Spinal cord (tissue), 10 donors: Measurements from ENCODE around the gene CDHR3. TPM values are rescaled to one million over a fixed set of nuclear protein-coding genes. Genes with fewer than 3 reads are reported as not detected.
"Not testable (repeated sequence)": the region's sequence is repeated elsewhere in the genome, so short reads cannot be mapped to it uniquely, and the experiment has no call there.

ENCODE experiments used
- DNase-seq, 6 donors: peaks; one replicate each; pipeline versions ENCODE4 v3.0.0 to v3.0.0-alpha.2; 2013 to 2015; ENCODE audit warnings: low spot score in 6 of 6, low read depth in 4 of 6
- H3K27ac ChIP-seq: one replicate; pipeline ENCODE4 v1.5.1; 2013; ENCODE audit warnings: low read depth, low read length, control low read depth
- H3K27me3 ChIP-seq: one replicate; pipeline ENCODE4 v1.6.1; 2013; ENCODE audit warnings: low read length; ENCODE audit not compliant: control insufficient read depth, insufficient read depth
- H3K36me3 ChIP-seq: one replicate; pipeline ENCODE4 v1.6.1; 2013; ENCODE audit warnings: low read length; ENCODE audit not compliant: control insufficient read depth, insufficient read depth
- H3K4me1 ChIP-seq: one replicate; pipeline ENCODE4 v1.6.1; 2013; ENCODE audit warnings: low read length; ENCODE audit not compliant: control insufficient read depth, insufficient read depth
- H3K4me3 ChIP-seq: one replicate; pipeline ENCODE4 v1.5.1; 2013; ENCODE audit warnings: low read depth, low read length, control low read depth
- H3K9me3 ChIP-seq: one replicate; pipeline ENCODE4 v1.6.1; 2013; ENCODE audit warnings: low read length; ENCODE audit not compliant: control insufficient read depth, insufficient read depth
- WGBS: methylation state at CpG from one replicate; pipeline ENCODE4 v1.1.5; 2013; ENCODE audit warnings: missing lambda C conversion rate; ENCODE audit not compliant: insufficient coverage; 5-methylcytosine and 5-hydroxymethylcytosine counted together
- polyA plus RNA-seq, 2 donors: library from polyadenylated mRNA; unstranded; fragments of 120-200 nt; gene quantifications; one replicate each; pipeline ENCODE4 v1.2.1, GENCODE V29; 2013; ENCODE audit not compliant: insufficient read length in 2 of 2
- total RNA-seq, 2 donors: library from RNA; depleted of rRNA in 1 of 2; stranded (reverse); fragments of 120-200 nt in 1 of 2; fragments of >200 nt in 1 of 2; gene quantifications; one replicate each; pipeline versions ENCODE4 v1.2.3 to v1.2.4, GENCODE V29; 2013 to 2014
- donor health status: healthy.

Gene CDHR3
- total and polyA plus RNA-seq, 4 donors, result 9.0 to 27.3 (median 18.0) TPM

GRCh38 chr7:105955651-105956466 is 7.2 kb upstream of the CDHR3 start:
- not testable (repeated sequence) for H3K27ac ChIP-seq, H3K36me3 ChIP-seq, H3K4me1 ChIP-seq, DNase-seq, H3K4me3 ChIP-seq, H3K9me3 ChIP-seq, H3K27me3 ChIP-seq
- WGBS, result 93% methylated on average over 51 of the region's 52 CpGs

GRCh38 chr7:105958012-105958411 is 5.1 kb upstream of the CDHR3 start:
- Histone ChIP-seq H3K27ac (no peak overlapping the region), H3K27me3 (no peaks in the 10 kb centered on the region), H3K36me3 (no peaks in the 10 kb centered on the region), H3K4me1 (no peaks in the 10 kb centered on the region), H3K4me3 (no peak overlapping the region), H3K9me3 (peaks cover under 1% of the 10 kb centered on the region)
- DNase-seq, result peak in 1 of 6 donors; percentile 56
- WGBS, result 45% methylated on average over 2 of the region's 3 CpGs

GRCh38 chr7:105962353-105962752 is 711 bp upstream of the CDHR3 start:
- no peak for DNase-seq
- Histone ChIP-seq H3K4me3 (no peak overlapping the region), H3K27ac (no peak overlapping the region), H3K4me1 (no peaks in the 10 kb centered on the region), H3K9me3 (no peaks in the 10 kb centered on the region), H3K27me3 (no peaks in the 10 kb centered on the region), H3K36me3 (no peaks in the 10 kb centered on the region)
- WGBS, result 93% methylated on average over 4 of the region's 7 CpGs

GRCh38 chr7:105971845-105972244 is 8.8 kb downstream of the CDHR3 start:
- DNase-seq, result no peak

GRCh38 chr7:105972276-105972675 is 9.2 kb downstream of the CDHR3 start:
- WGBS, result no CpG with 5 or more reads among the region's 4 CpGs
- no peaks in the 10 kb centered on the region for H3K4me1 ChIP-seq
- no peak overlapping the region for H3K4me3 ChIP-seq
- no peaks in the 10 kb centered on the region for H3K36me3 ChIP-seq
- no peaks in the 10 kb centered on the region for H3K9me3 ChIP-seq
- H3K27me3 ChIP-seq, result no peaks in the 10 kb centered on the region
- DNase-seq, result no peak
- no peak overlapping the region for H3K27ac ChIP-seq

More at GRCh38 chr7:105971845-105972244, 8.8 kb downstream of the CDHR3 start:
- Histone ChIP-seq H3K4me3 (no peak overlapping the region), H3K27ac (no peak overlapping the region), H3K27me3 (no peaks in the 10 kb centered on the region), H3K36me3 (no peaks in the 10 kb centered on the region), H3K9me3 (no peaks in the 10 kb centered on the region), H3K4me1 (no peaks in the 10 kb centered on the region)
- 100% methylated on average over 2 of the region's 2 CpGs for WGBS

GRCh38 chr7:105974471-105974870 is 11.4 kb downstream of the CDHR3 start:
- peak in 1 of 6 donors; percentile 77 for DNase-seq
- 29% methylated on average over 4 of the region's 5 CpGs for WGBS
- Histone ChIP-seq H3K4me3 (no peak overlapping the region), H3K36me3 (no peaks in the 10 kb centered on the region), H3K4me1 (no peaks in the 10 kb centered on the region), H3K27ac (no peak overlapping the region), H3K9me3 (no peaks in the 10 kb centered on the region), H3K27me3 (no peaks in the 10 kb centered on the region)

GRCh38 chr7:105975770-105976417 is 12.8 kb downstream of the CDHR3 start:
- WGBS, result 84% methylated on average over 5 of the region's 8 CpGs
- H3K9me3 ChIP-seq, result no peaks in the 10 kb centered on the region
- no peak for DNase-seq
- H3K4me1 ChIP-seq, result no peaks in the 10 kb centered on the region
- H3K27me3 ChIP-seq, result no peaks in the 10 kb centered on the region
- no peaks in the 10 kb centered on the region for H3K36me3 ChIP-seq
- H3K27ac ChIP-seq, result no peak overlapping the region
- H3K4me3 ChIP-seq, result no peak overlapping the region

GRCh38 chr7:105976868-105977267 is 13.8 kb downstream of the CDHR3 start:
- Histone ChIP-seq H3K4me3 (no peak overlapping the region), H3K27ac (no peak overlapping the region), H3K36me3 (no peaks in the 10 kb centered on the region), H3K27me3 (no peaks in the 10 kb centered on the region), H3K9me3 (no peaks in the 10 kb centered on the region), H3K4me1 (no peaks in the 10 kb centered on the region)
- no peak for DNase-seq
- 83% methylated on average over 1 of the region's 4 CpGs for WGBS

GRCh38 chr7:105978035-105978434 is 15.0 kb downstream of the CDHR3 start:
- Histone ChIP-seq H3K36me3 (no peaks in the 10 kb centered on the region), H3K4me1 (no peaks in the 10 kb centered on the region), H3K27me3 (no peaks in the 10 kb centered on the region), H3K4me3 (no peak overlapping the region), H3K9me3 (no peaks in the 10 kb centered on the region), H3K27ac (no peak overlapping the region)
- 88% methylated on average over 3 of the region's 3 CpGs for WGBS
- DNase-seq, result no peak

- Histone ChIP-seq H3K27me3 (no peaks in the 10 kb centered on the region), H3K4me1 (no peaks in the 10 kb centered on the region), H3K36me3 (no peaks in the 10 kb centered on the region), H3K9me3 (no peaks in the 10 kb centered on the region), H3K27ac (no peak overlapping the region), H3K4me3 (no peak overlapping the region)
- WGBS, result 100% methylated on average over 1 of the region's 2 CpGs
- no peak for DNase-seq
These were observed 15.9 kb downstream of the CDHR3 start for GRCh38 chr7:105978974-105979373.
